ENCODE data around the gene HACL1. TPM values are rescaled to one million over a fixed set of nuclear protein-coding genes. Genes with fewer than 3 reads are reported as not detected.

HACL1 gene
- total and polyA plus RNA-seq, 8 donors, result 6.5 to 18.8 (median 12.1) TPM

GRCh38 chr3:15638193-15638890 is 37.0 kb upstream of the HACL1 start:
- Histone ChIP-seq H3K27me3 (no peaks in the 10 kb centered on the region), H3K9me3 (no peaks in the 10 kb centered on the region), H3K4me3 (no peak overlapping the region), H3K4me1 (peaks cover 0 to 16% (median 11%) of the 10 kb centered on the region in 3 donors), H3K36me3 (no peaks in the 10 kb centered on the region), H3K27ac (no peak overlapping the region)
- no peak for DNase-seq
- ATAC-seq, result no peak
- no peak for TF ChIP-seq CTCF (IDR thresholded peaks at IDR 0.05)
- WGBS, 2 donors, result 80 to 91% methylated on average over 6 of the region's 6 CpGs
- no peak for FAIRE-seq
- intact Hi-C loops (cut with DNase I), result no loop called here

- DNase-seq, result no peak
- WGBS, 2 donors, result 74 to 83% methylated on average over 7 of the region's 7 CpGs
- intact Hi-C loops (cut with DNase I), result no loop called here
- peaks cover 0 to 18% (median 11%) of the 10 kb centered on the region in 3 donors for H3K4me1 ChIP-seq
- no peak for FAIRE-seq
- no peak for TF ChIP-seq CTCF (IDR thresholded peaks at IDR 0.05)
- H3K9me3 ChIP-seq, result no peaks in the 10 kb centered on the region
- H3K27me3 ChIP-seq, result no peaks in the 10 kb centered on the region
- no peak overlapping the region for H3K27ac ChIP-seq
- no peak for ATAC-seq
- no peaks in the 10 kb centered on the region for H3K36me3 ChIP-seq
- no peak overlapping the region for H3K4me3 ChIP-seq
Measured at GRCh38 chr3:15637131-15637951, 36.0 kb upstream of the HACL1 start.

GRCh38 chr3:15636028-15636709 is 34.8 kb upstream of the HACL1 start:
- intact Hi-C loops (cut with DNase I), result no loop called here
- DNase-seq, result no peak
- ATAC-seq, result peak in 3 of 4 donors; percentile 15 to 48 (median 30)
- Histone ChIP-seq H3K9me3 (no peaks in the 10 kb centered on the region), H3K36me3 (no peaks in the 10 kb centered on the region), H3K4me1 (peaks cover 0 to 18% (median 11%) of the 10 kb centered on the region in 3 donors), H3K27me3 (no peaks in the 10 kb centered on the region), H3K27ac (peak overlapping the region in 1 of 4 donors; percentile 39), H3K4me3 (no peak overlapping the region)
- no peak for FAIRE-seq
- no peak for TF ChIP-seq CTCF (IDR thresholded peaks at IDR 0.05)
- WGBS, 2 donors, result 85 to 88% methylated on average over 14 of the region's 14 CpGs

- Histone ChIP-seq H3K9me3 (no peaks in the 10 kb centered on the region), H3K4me3 (no peak overlapping the region), H3K4me1 (peaks cover 0 to 26% (median 17%) of the 10 kb centered on the region in 3 donors), H3K36me3 (no peaks in the 10 kb centered on the region), H3K27me3 (no peaks in the 10 kb centered on the region), H3K27ac (peak overlapping the region in 2 of 4 donors; percentile 6 to 9)
- WGBS, 2 donors, result 68 to 80% methylated on average over 13 of the region's 13 CpGs
- FAIRE-seq (no peak), ATAC-seq (peak in 3 of 4 donors; percentile 26 to 40 (median 30)), DNase-seq (no peak)
- no peak for TF ChIP-seq CTCF (IDR thresholded peaks at IDR 0.05)
- intact Hi-C loops (cut with DNase I), result no loop called here
Measured at GRCh38 chr3:15635121-15635661, 33.8 kb upstream of the HACL1 start.
